H9 (cell line): Measurements from ENCODE around the gene METTL23. TPM values are rescaled to one million over a fixed set of nuclear protein-coding genes. Genes with fewer than 3 reads are reported as not detected.

Source experiments
- DNase-seq: peaks from one replicate; pipeline ENCODE4 v3.0.0-alpha.2; 2017
- H2AFZ ChIP-seq: one replicate; pipeline ENCODE4 v1.6.1; 2013; ENCODE audit warnings: mild to moderate bottlenecking, low read length, control low read depth, moderate library complexity
- H2AK5ac ChIP-seq: 2 replicates; pipeline ENCODE4 v1.6.1; 2013; ENCODE audit warnings: low read length, control low read depth, mixed read lengths; ENCODE audit not compliant: insufficient read length
- H2BK120ac ChIP-seq: one replicate; pipeline ENCODE4 v1.6.1; 2013; ENCODE audit warnings: low read depth, mild to moderate bottlenecking, low read length, control low read depth, inconsistent platforms; ENCODE audit not compliant: poor library complexity, severe bottlenecking
- H2BK12ac ChIP-seq: 2 replicates; pipeline ENCODE4 v1.6.1; 2013; ENCODE audit warnings: low read length, control low read depth, mixed read lengths, low read depth; ENCODE audit not compliant: insufficient read length
- H2BK15ac ChIP-seq: 2 replicates; pipeline ENCODE4 v1.6.1; 2013; ENCODE audit warnings: low read depth, low read length, control low read depth
- H2BK20ac ChIP-seq: one replicate; pipeline ENCODE4 v1.6.1; 2013; ENCODE audit warnings: low read depth, mild to moderate bottlenecking, low read length, control low read depth, inconsistent platforms; ENCODE audit not compliant: poor library complexity, severe bottlenecking
- H2BK5ac ChIP-seq: 2 replicates; pipeline ENCODE4 v1.6.1; 2013; ENCODE audit warnings: low read length, control low read depth, mixed read lengths; ENCODE audit not compliant: insufficient read length
- H3K14ac ChIP-seq: 2 replicates; pipeline ENCODE4 v1.6.1; 2013; ENCODE audit warnings: low read length, control low read depth; ENCODE audit not compliant: insufficient read depth
- H3K18ac ChIP-seq: 2 replicates; pipeline ENCODE4 v1.6.1; 2013; ENCODE audit warnings: low read depth, mild to moderate bottlenecking, mixed read lengths, low read length, control low read depth; ENCODE audit not compliant: insufficient read length
- H3K23ac ChIP-seq: 2 replicates; pipeline ENCODE4 v1.6.1; 2013; ENCODE audit warnings: low read length, control low read depth, mixed read lengths, low read depth; ENCODE audit not compliant: insufficient read length
- H3K23me2 ChIP-seq: 2 replicates; pipeline ENCODE4 v1.6.1; 2013; ENCODE audit warnings: low read depth, mild to moderate bottlenecking, mixed read lengths, low read length, control low read depth; ENCODE audit not compliant: insufficient read length, poor library complexity, severe bottlenecking
- H3K27ac ChIP-seq: 2 replicates; pipeline ENCODE4 v1.5.1; 2013; ENCODE audit warnings: low read length, control low read depth, mixed read lengths, low read depth; ENCODE audit not compliant: insufficient read length
- H3K27me3 ChIP-seq: 2 replicates; pipeline ENCODE4 v1.6.1; 2013; ENCODE audit warnings: low read length, control low read depth, inconsistent platforms; ENCODE audit not compliant: insufficient read depth
- H3K4ac ChIP-seq: 2 replicates; pipeline ENCODE4 v1.6.1; 2013; ENCODE audit warnings: low read depth, mild to moderate bottlenecking, control low read depth, inconsistent platforms, low read length, moderate library complexity
- H3K4me1 ChIP-seq: 2 replicates; pipeline ENCODE4 v1.6.1; 2013; ENCODE audit warnings: low read length, control low read depth, inconsistent platforms; ENCODE audit not compliant: insufficient read depth
- H3K4me2 ChIP-seq: 2 replicates; pipeline ENCODE4 v1.6.1; 2013; ENCODE audit warnings: low read length, control low read depth, mixed read lengths; ENCODE audit not compliant: insufficient read length, insufficient read depth
- H3K56ac ChIP-seq: 2 replicates; pipeline ENCODE4 v1.6.1; 2013; ENCODE audit warnings: low read depth, mild to moderate bottlenecking, mixed read lengths, low read length, control low read depth; ENCODE audit not compliant: insufficient read length
- H3K79me1 ChIP-seq: 2 replicates; pipeline ENCODE4 v1.6.1; 2013; ENCODE audit warnings: low read depth, mild to moderate bottlenecking, moderate library complexity, low read length, control low read depth, inconsistent platforms; ENCODE audit not compliant: insufficient read depth, poor library complexity, severe bottlenecking
- H3K79me2 ChIP-seq: 2 replicates; pipeline ENCODE4 v1.6.1; 2013; ENCODE audit warnings: low read length, control low read depth, inconsistent platforms; ENCODE audit not compliant: insufficient read depth
- H3K9ac ChIP-seq: 2 replicates; pipeline ENCODE4 v1.6.1; 2013; ENCODE audit warnings: low read length, control low read depth, mixed read lengths; ENCODE audit not compliant: insufficient read length; ENCODE audit errors: extremely low read depth
- H3K9me3 ChIP-seq: one replicate; pipeline ENCODE4 v1.6.1; 2013; ENCODE audit warnings: low read depth, low read length, inconsistent platforms; ENCODE audit not compliant: control insufficient read depth
- H3T11ph ChIP-seq: one replicate; pipeline ENCODE4 v1.6.1; 2013; ENCODE audit warnings: mild to moderate bottlenecking, low read length, control low read depth, inconsistent platforms
- H4K20me1 ChIP-seq: one replicate; pipeline ENCODE4 v1.6.1; 2013; ENCODE audit not compliant: control insufficient read depth, insufficient read length, insufficient read depth
- H4K5ac ChIP-seq: 2 replicates; pipeline ENCODE4 v1.6.1; 2013; ENCODE audit warnings: low read depth, mild to moderate bottlenecking, mixed read lengths, low read length, control low read depth; ENCODE audit not compliant: insufficient read length
- H4K8ac ChIP-seq: replicated peaks from 2 replicates; pipeline ENCODE4 v1.6.1; 2013; ENCODE audit warnings: low read length, control low read depth, mixed read lengths, low read depth; ENCODE audit not compliant: insufficient read length
- H4K91ac ChIP-seq: 2 replicates; pipeline ENCODE4 v1.6.1; 2013; ENCODE audit warnings: low read depth, mild to moderate bottlenecking, moderate library complexity, mixed read lengths, low read length, control low read depth; ENCODE audit not compliant: insufficient read length
- H3K27ac Mint-ChIP-seq, 3 experiments: 2 replicates in 2 of 3; 3 replicates in 1 of 3; pipeline ENCODE4 v1.8.0; 2020 to 2021; ENCODE audit warnings: mixed read lengths in 3 of 3, mild to moderate bottlenecking in 1 of 3, moderate library complexity in 1 of 3
- H3K27me3 Mint-ChIP-seq: 2 replicates; pipeline ENCODE4 v1.8.0; 2021; ENCODE audit warnings: low read depth, mild to moderate bottlenecking, moderate library complexity, mixed read lengths
- H3K36me3 Mint-ChIP-seq, 3 experiments: 2 replicates in 2 of 3; 3 replicates in 1 of 3; pipeline ENCODE4 v1.8.0; 2020 to 2021; ENCODE audit warnings: low read depth in 3 of 3, mixed read lengths in 3 of 3; ENCODE audit not compliant: insufficient read depth in 1 of 3
- H3K4me1 Mint-ChIP-seq, 2 experiments: 2 replicates each; pipeline ENCODE4 v1.8.0; 2020; ENCODE audit warnings: mixed read lengths in 2 of 2
- H3K4me3 Mint-ChIP-seq, 2 experiments: 2 replicates in 1 of 2; 3 replicates in 1 of 2; pipeline ENCODE4 v1.8.0; 2020 to 2021; ENCODE audit warnings: mild to moderate bottlenecking in 2 of 2, mixed read lengths in 2 of 2, moderate library complexity in 1 of 2
- H3K9me3 Mint-ChIP-seq, 2 experiments: 2 replicates in 1 of 2; 3 replicates in 1 of 2; pipeline ENCODE4 v1.8.0; 2020; ENCODE audit warnings: mild to moderate bottlenecking in 2 of 2, mixed read lengths in 2 of 2, moderate library complexity in 1 of 2
- whole genome bisulfite sequencing: extraction: QIAGEN DNeasy Blood & Tissue Kit; methylation state at CpG from one replicate; pipeline ENCODE4 v1.1.7; 2013; ENCODE audit warnings: missing lambda C conversion rate, low lambda C conversion rate, mixed read lengths; ENCODE audit not compliant: insufficient read length; ENCODE audit errors: extremely low coverage; 5-methylcytosine and 5-hydroxymethylcytosine counted together
- total RNA-seq: library from RNA; stranded (reverse); gene quantifications from 2 replicates; pipeline ENCODE4 v1.2.1, GENCODE V29; 2021
- TF ChIP-seq, protein P1 (sequence below): fragments of 200-600 bp; sonication (generic); conservative IDR thresholded peaks from 3 replicates; pipeline ENCODE4 v1.8.0; 2021; ENCODE audit warnings: antibody characterized with exemption, mild to moderate bottlenecking

METTL23 gene
- total RNA-seq, 1 experiment from 2014 or later = 29.9 TPM

DNA sequence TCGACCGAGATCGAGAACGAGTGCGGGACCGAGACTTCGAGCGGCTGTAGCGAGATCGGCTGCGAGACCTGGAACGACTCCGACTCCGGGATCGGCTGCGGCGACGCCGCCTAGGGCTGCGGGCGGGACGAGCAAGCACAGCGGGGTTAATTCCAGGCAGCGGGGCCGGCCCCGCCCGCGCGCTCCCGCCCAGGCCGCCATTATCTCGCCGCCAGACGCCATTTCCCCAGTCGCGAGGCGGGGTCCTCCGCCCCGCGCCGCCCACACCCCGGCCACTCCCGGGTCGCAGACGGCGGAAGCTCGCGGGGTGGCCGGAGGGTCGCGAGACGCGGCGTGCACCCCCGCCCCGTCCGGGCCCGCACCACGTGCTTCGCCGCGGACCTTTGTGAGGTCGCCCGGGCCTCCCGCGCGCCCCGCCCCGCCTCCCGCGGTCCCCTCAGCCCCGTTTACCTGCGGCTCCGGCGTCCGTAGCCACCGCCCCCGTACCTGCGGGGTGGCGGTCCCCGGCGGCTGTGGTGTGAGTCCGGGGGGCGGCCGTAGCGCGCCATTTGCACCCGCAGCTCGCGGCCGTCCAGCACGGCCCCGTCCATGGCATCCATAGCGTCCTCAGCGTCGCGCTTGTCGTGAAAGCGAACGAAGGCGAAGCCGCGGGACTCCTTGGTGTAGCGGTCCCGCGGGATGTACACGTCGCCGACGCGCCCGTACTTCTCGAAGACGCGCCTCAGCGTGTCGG is 9.9 kb downstream of the METTL23 start:
- peak overlapping the region; percentile 73 for H4K5ac ChIP-seq
- peak overlapping the region; percentile 98 for H3K14ac ChIP-seq
- no peak overlapping the region for H4K8ac ChIP-seq
- no peaks in the 10 kb centered on the region for H4K20me1 ChIP-seq
- peaks cover 17% of the 10 kb centered on the region; the same call in 1 of the 2 replicates for H3K79me2 ChIP-seq
- peak overlapping the region; percentile 71 for H3K4me2 ChIP-seq
- Mint-ChIP-seq H3K9me3 (peaks cover 3 to 7% of the 10 kb centered on the region in 2 experiments; a peak in 2 of 5 replicates), H3K4me1 (peaks cover 29 to 34% of the 10 kb centered on the region in 2 experiments), H3K36me3 (peaks cover 36 to 56% (median 39%) of the 10 kb centered on the region in 3 experiments), H3K27ac (peak overlapping the region; percentile 98 to 99 (median 98)), H3K27me3 (peaks cover 2% of the 10 kb centered on the region), H3K4me3 (peak overlapping the region; percentile 99 to 100)
- H2BK20ac ChIP-seq = no peak overlapping the region
- H3K56ac ChIP-seq = peak overlapping the region; percentile 93
- peak overlapping the region; percentile 75 for H2BK5ac ChIP-seq
- no peak overlapping the region for H2AK5ac ChIP-seq
- H3K23ac ChIP-seq = peak overlapping the region; percentile 20
- no peaks in the 10 kb centered on the region for H3K79me1 ChIP-seq
- DNase-seq = peak; percentile 62
- H2BK15ac ChIP-seq = no peak overlapping the region
- peak overlapping the region; percentile 71 for H3K4ac ChIP-seq
- no peak overlapping the region for H3T11ph ChIP-seq
- no peak overlapping the region for H2AFZ ChIP-seq
- WGBS = no CpG with 5 or more reads among the region's 117 CpGs
- H4K91ac ChIP-seq = peak overlapping the region; percentile 79
- H3K27me3 ChIP-seq = no peaks in the 10 kb centered on the region
- peak overlapping the region; percentile 96 for H3K9ac ChIP-seq
- peak overlapping the region; percentile 34 for H3K27ac ChIP-seq
- TF ChIP-seq, protein P1, sequence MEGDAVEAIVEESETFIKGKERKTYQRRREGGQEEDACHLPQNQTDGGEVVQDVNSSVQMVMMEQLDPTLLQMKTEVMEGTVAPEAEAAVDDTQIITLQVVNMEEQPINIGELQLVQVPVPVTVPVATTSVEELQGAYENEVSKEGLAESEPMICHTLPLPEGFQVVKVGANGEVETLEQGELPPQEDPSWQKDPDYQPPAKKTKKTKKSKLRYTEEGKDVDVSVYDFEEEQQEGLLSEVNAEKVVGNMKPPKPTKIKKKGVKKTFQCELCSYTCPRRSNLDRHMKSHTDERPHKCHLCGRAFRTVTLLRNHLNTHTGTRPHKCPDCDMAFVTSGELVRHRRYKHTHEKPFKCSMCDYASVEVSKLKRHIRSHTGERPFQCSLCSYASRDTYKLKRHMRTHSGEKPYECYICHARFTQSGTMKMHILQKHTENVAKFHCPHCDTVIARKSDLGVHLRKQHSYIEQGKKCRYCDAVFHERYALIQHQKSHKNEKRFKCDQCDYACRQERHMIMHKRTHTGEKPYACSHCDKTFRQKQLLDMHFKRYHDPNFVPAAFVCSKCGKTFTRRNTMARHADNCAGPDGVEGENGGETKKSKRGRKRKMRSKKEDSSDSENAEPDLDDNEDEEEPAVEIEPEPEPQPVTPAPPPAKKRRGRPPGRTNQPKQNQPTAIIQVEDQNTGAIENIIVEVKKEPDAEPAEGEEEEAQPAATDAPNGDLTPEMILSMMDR = peak; percentile 23; the same call in 1 of the 3 replicates
- no peaks in the 10 kb centered on the region for H3K23me2 ChIP-seq
- no peaks in the 10 kb centered on the region for H3K4me1 ChIP-seq
- H2BK120ac ChIP-seq = no peak overlapping the region
- H3K9me3 ChIP-seq = no peaks in the 10 kb centered on the region
- H2BK12ac ChIP-seq = peak overlapping the region; percentile 68
- peak overlapping the region; percentile 86 for H3K18ac ChIP-seq
